ENCODE results near the gene ZIC4. TPM values are rescaled to one million over a fixed set of nuclear protein-coding genes. Genes with fewer than 3 reads are reported as not detected.

ZIC4 gene
- total and polyA plus RNA-seq, 2 of the 4 experiments (the other 2 are of a cell fraction), result not detected

GRCh38 chr3:147343926-147344325 is 62.4 kb downstream of the ZIC4 start:
- H3K4me3 ChIP-seq (ENCODE audit: insufficient read depth, low read depth, low read length), result no peak overlapping the region
- no peak for DNase-seq
- BruUV-seq (replicated peaks), result no TSS peak
- no peak for TF ChIP-seq CHD1 (IDR thresholded peaks at IDR 0.05; ENCODE audit: low read depth, low read length)
- TF ChIP-seq NFE2L2 (IDR thresholded peaks at IDR 0.05; ENCODE audit: low read depth, low read length), result no peak
- TF ChIP-seq SMC3 (IDR thresholded peaks at IDR 0.05; ENCODE audit: low read depth, low read length), result no peak
- TF ChIP-seq CEBPB (IDR thresholded peaks at IDR 0.05; ENCODE audit: low read depth, low read length), result no peak
- TF ChIP-seq RFX5 (IDR thresholded peaks at IDR 0.05; ENCODE audit: low read depth, low read length), result no peak
- TF ChIP-seq FOS (IDR thresholded peaks at IDR 0.05; ENCODE audit: low read depth, low read length), result no peak
- no peak for TF ChIP-seq MXI1 (IDR thresholded peaks at IDR 0.05; ENCODE audit: borderline replicate concordance, low read depth, low read length)
- TF ChIP-seq CTCF (conservative IDR thresholded peaks at IDR 0.05; ENCODE audit: low read depth, low read length), result no peak
- TF ChIP-seq USF2 (IDR thresholded peaks at IDR 0.05; ENCODE audit: low read depth, low read length), result no peak
- no peak for TF ChIP-seq RAD21 (IDR thresholded peaks at IDR 0.05; ENCODE audit: low read length)
- no peak for TF ChIP-seq ELK1 (IDR thresholded peaks at IDR 0.05; ENCODE audit: borderline replicate concordance, low read depth, low read length)
- no peak for TF ChIP-seq BHLHE40 (IDR thresholded peaks at IDR 0.05; ENCODE audit: low read depth, low read length)
- TF ChIP-seq POLR2A (IDR thresholded peaks at IDR 0.05; ENCODE audit: low read depth, low read length), result no peak
- TF ChIP-seq MAZ (IDR thresholded peaks at IDR 0.05; ENCODE audit: borderline replicate concordance, low read depth, low read length), result no peak
- TF ChIP-seq MAFK (IDR thresholded peaks at IDR 0.05; ENCODE audit: low read depth, low read length), result no peak
- H3K14ac ChIP-seq (replicated peaks; ENCODE audit: low read depth, low read length), result no peak overlapping the region
- in situ Hi-C loops (cut with MboI; ENCODE audit: low sequenced_read_pairs) (no loop called here), intact Hi-C loops (cut with micrococcal nuclease) (no loop called here), dilution Hi-C loops (cut with HindIII; ENCODE audit: low sequenced_read_pairs, unreplicated experiment) (no loop called here)
- no peak overlapping the region for H3K27ac ChIP-seq (ENCODE audit: insufficient read depth, low read length)
- no peaks in the 10 kb centered on the region for H3K79me1 ChIP-seq (ENCODE audit: low read depth in 1 of 2, low read length in 2 of 2)
- H3K56ac ChIP-seq (ENCODE audit: extremely low read depth, insufficient read depth, low read length), result no peak overlapping the region
- no peak overlapping the region for H4K8ac ChIP-seq (ENCODE audit: low read depth in 2 of 2, low read length in 2 of 2)
- no peaks in the 10 kb centered on the region for H3K9me3 ChIP-seq (ENCODE audit: control insufficient read depth, insufficient read depth, low read length)
- no peaks in the 10 kb centered on the region for H3K36me3 ChIP-seq (ENCODE audit: control insufficient read depth, insufficient read depth, low read length)
- no peak overlapping the region for H2BK5ac ChIP-seq (ENCODE audit: low read depth, low read length, poor library complexity, severe bottlenecking)
- no peak overlapping the region for H3K18ac ChIP-seq (ENCODE audit: low read depth, low read length)
- no peak overlapping the region for H2AK9ac ChIP-seq (replicated peaks; ENCODE audit: low read depth, low read length, poor library complexity)
- no peak overlapping the region for H2BK120ac ChIP-seq (ENCODE audit: low read depth, low read length)
- no peak overlapping the region for H4K91ac ChIP-seq (ENCODE audit: insufficient read depth, low read depth, low read length)
- no peak for ATAC-seq (ENCODE audit: low read depth)
- H4K20me1 ChIP-seq (ENCODE audit: insufficient read depth, low read length), result no peaks in the 10 kb centered on the region
- no peak overlapping the region for H2AK5ac ChIP-seq (ENCODE audit: low read depth, low read length)
- H3K23ac ChIP-seq (ENCODE audit: low read depth, low read length), result no peak overlapping the region
- CTCF ChIA-PET, result no interaction called here
- no peaks in the 10 kb centered on the region for H3K9me1 ChIP-seq (ENCODE audit: insufficient read depth, low read length)
- no peak overlapping the region for H2AFZ ChIP-seq (replicated peaks; ENCODE audit: low read length, poor library complexity)
- no peak overlapping the region for H4K5ac ChIP-seq (ENCODE audit: low read depth, low read length)
- no peak overlapping the region for H2BK15ac ChIP-seq (ENCODE audit: low read depth, low read length)
- peaks cover 3% of the 10 kb centered on the region for H3K27me3 ChIP-seq (ENCODE audit: control insufficient read depth, insufficient read depth, low read length)
- no peak overlapping the region for H3K9ac ChIP-seq (ENCODE audit: low read depth, low read length)
- no CpG with 5 or more reads among the region's 1 CpG for WGBS, 2 experiments (ENCODE audit: extremely low coverage in 2 of 2, insufficient read length in 1 of 2)
- H3K4me2 ChIP-seq (ENCODE audit: low read depth, low read length), result no peak overlapping the region
- POLR2A ChIA-PET (ENCODE audit: unreplicated experiment), result no interaction called here
- H2BK20ac ChIP-seq (ENCODE audit: low read depth, low read length), result no peak overlapping the region
- no peaks in the 10 kb centered on the region for H3K4me1 ChIP-seq (ENCODE audit: control insufficient read depth, insufficient read depth, low read length)
- H3K4ac ChIP-seq (ENCODE audit: low read depth, low read length), result no peak overlapping the region
